ENCODE data around the gene RPRD2.

The RPRD2 gene

GRCh38 chr1:150511551-150511950 is 147.6 kb downstream of the RPRD2 start:
- TF ChIP-seq CTCF (IDR thresholded peaks at IDR 0.05; ENCODE audit: low read depth, low read length, missing control alignments), result no peak
- H3K4me3 ChIP-seq (ENCODE audit: low read depth, low read length), result no peak overlapping the region

GRCh38 chr1:150511985-150512660 is 148.2 kb downstream of the RPRD2 start:
- no peak overlapping the region for H3K4me3 ChIP-seq (ENCODE audit: low read depth, low read length)
- no peak for TF ChIP-seq CTCF (IDR thresholded peaks at IDR 0.05; ENCODE audit: low read depth, low read length, missing control alignments)
- DNase-seq (ENCODE audit: low read depth), result no peak

More at GRCh38 chr1:150511551-150511950, 147.6 kb downstream of the RPRD2 start:
- no peak for DNase-seq (ENCODE audit: low read depth)

GRCh38 chr1:150512846-150513245 is 148.9 kb downstream of the RPRD2 start:
- no peak for DNase-seq (ENCODE audit: low read depth)
- no peak for TF ChIP-seq CTCF (IDR thresholded peaks at IDR 0.05; ENCODE audit: low read depth, low read length, missing control alignments)
- no peak overlapping the region for H3K4me3 ChIP-seq (ENCODE audit: low read depth, low read length)

GRCh38 chr1:150513351-150513791 is 149.4 kb downstream of the RPRD2 start:
- no peak for DNase-seq (ENCODE audit: low read depth)
- H3K4me3 ChIP-seq (ENCODE audit: low read depth, low read length), result no peak overlapping the region
- TF ChIP-seq CTCF (IDR thresholded peaks at IDR 0.05; ENCODE audit: low read depth, low read length, missing control alignments), result no peak

GRCh38 chr1:150514260-150514659 is 150.3 kb downstream of the RPRD2 start:
- no peak for DNase-seq (ENCODE audit: low read depth)
- no peak for TF ChIP-seq CTCF (IDR thresholded peaks at IDR 0.05; ENCODE audit: low read depth, low read length, missing control alignments)
- H3K4me3 ChIP-seq (ENCODE audit: low read depth, low read length), result no peak overlapping the region

- H3K4me3 ChIP-seq (ENCODE audit: low read depth, low read length), result peak overlapping the region; percentile 70
- no peak for DNase-seq (ENCODE audit: low read depth)
- no peak for TF ChIP-seq CTCF (IDR thresholded peaks at IDR 0.05; ENCODE audit: low read depth, low read length, missing control alignments)
These were observed 151.0 kb downstream of the RPRD2 start for GRCh38 chr1:150514913-150515327.
